HEK293 (cell line): ENCODE results near the gene ATMIN.

Experiments used
- AEBP2 ChIP-seq: fragments of 450-650 bp; formaldehyde crosslinking; IDR thresholded peaks from 2 replicates; pipeline ENCODE4 v1.5.1; 2016; ENCODE audit warnings: missing biosample characterization, missing genetic modification characterization, borderline replicate concordance
- ELK4 ChIP-seq: IDR thresholded peaks from 2 replicates; pipeline ENCODE4 v1.6.1; 2011; ENCODE audit warnings: mild to moderate bottlenecking, low read depth, low read length, borderline replicate concordance
- GLIS1 ChIP-seq: fragments of 450-650 bp; formaldehyde crosslinking; IDR thresholded peaks from 2 replicates; pipeline ENCODE4 v1.5.1; 2016; ENCODE audit warnings: missing biosample characterization, missing genetic modification characterization
- IKZF3 ChIP-seq: fragments of 450-650 bp; IDR thresholded peaks from 2 replicates; pipeline ENCODE4 v1.5.0; 2018; ENCODE audit warnings: missing biosample characterization, mild to moderate bottlenecking, missing genetic modification characterization, moderate library complexity
- KLF16 ChIP-seq: fragments of 450-650 bp; formaldehyde crosslinking; IDR thresholded peaks from 2 replicates; pipeline ENCODE4 v1.5.1; 2017; ENCODE audit warnings: missing biosample characterization, missing genetic modification characterization
- KLF8 ChIP-seq: fragments of 450-650 bp; formaldehyde crosslinking; IDR thresholded peaks from 2 replicates; pipeline ENCODE4 v1.5.1; 2016; ENCODE audit warnings: missing biosample characterization, missing genetic modification characterization
- MEIS1 ChIP-seq: sonication (generic); formaldehyde crosslinking; IDR thresholded peaks from 2 replicates; pipeline ENCODE4 v1.8.1; 2022; ENCODE audit warnings: missing genetic modification reagents, mild to moderate bottlenecking, borderline replicate concordance
- OSR2 ChIP-seq: fragments of 450-650 bp; formaldehyde crosslinking; IDR thresholded peaks from 2 replicates; pipeline ENCODE4 v1.5.1; 2016; ENCODE audit warnings: missing biosample characterization, missing genetic modification characterization
- PRDM4 ChIP-seq: fragments of 450-650 bp; formaldehyde crosslinking; IDR thresholded peaks from 2 replicates; pipeline ENCODE4 v1.5.1; 2017; ENCODE audit warnings: missing biosample characterization, missing genetic modification characterization
- RBAK ChIP-seq: fragments of 450-650 bp; formaldehyde crosslinking; IDR thresholded peaks from 2 replicates; pipeline ENCODE4 v1.5.1; 2016; ENCODE audit warnings: missing biosample characterization, missing genetic modification characterization
- SALL2 ChIP-seq: fragments of 450-650 bp; formaldehyde crosslinking; IDR thresholded peaks from 2 replicates; pipeline ENCODE4 v1.5.0; 2017; ENCODE audit warnings: missing biosample characterization, mild to moderate bottlenecking, missing genetic modification characterization, borderline replicate concordance
- SP7 ChIP-seq: fragments of 450-650 bp; formaldehyde crosslinking; IDR thresholded peaks from 2 replicates; pipeline ENCODE4 v1.5.1; 2016; ENCODE audit warnings: missing biosample characterization, missing genetic modification characterization
- TRIM28 ChIP-seq: IDR thresholded peaks from 2 replicates; pipeline ENCODE4 v1.6.1; 2011; ENCODE audit warnings: low read length, control low read depth, borderline replicate concordance
- ZBTB26 ChIP-seq: fragments of 450-650 bp; formaldehyde crosslinking; optimal IDR thresholded peaks from 2 replicates; pipeline ENCODE3; 2016; ENCODE audit warnings: missing biosample characterization, mild to moderate bottlenecking, missing genetic modification characterization
- ZBTB48 ChIP-seq: fragments of 450-650 bp; formaldehyde crosslinking; IDR thresholded peaks from 2 replicates; pipeline ENCODE4 v1.5.1; 2016; ENCODE audit warnings: missing biosample characterization, missing genetic modification characterization
- ZFP3 ChIP-seq: fragments of 450-650 bp; formaldehyde crosslinking; IDR thresholded peaks from 2 replicates; pipeline ENCODE4 v1.5.1; 2016; ENCODE audit warnings: low read depth, missing biosample characterization, missing genetic modification characterization
- ZFP37 ChIP-seq: fragments of 450-650 bp; formaldehyde crosslinking; IDR thresholded peaks from 2 replicates; pipeline ENCODE4 v1.5.1; 2016; ENCODE audit warnings: missing biosample characterization, missing genetic modification characterization
- ZNF174 ChIP-seq: fragments of 450-650 bp; formaldehyde crosslinking; IDR thresholded peaks from 2 replicates; pipeline ENCODE4 v1.5.0; 2017; ENCODE audit warnings: missing biosample characterization, mild to moderate bottlenecking, missing genetic modification characterization
- ZNF391 ChIP-seq: fragments of 450-650 bp; formaldehyde crosslinking; IDR thresholded peaks from 2 replicates; pipeline ENCODE4 v1.5.1; 2016; ENCODE audit warnings: low read depth, missing biosample characterization, missing genetic modification characterization, borderline replicate concordance
- ZNF398 ChIP-seq: fragments of 450-650 bp; formaldehyde crosslinking; IDR thresholded peaks from 2 replicates; pipeline ENCODE4 v1.5.1; 2017; ENCODE audit warnings: missing biosample characterization, missing genetic modification characterization
- ZNF404 ChIP-seq: fragments of 450-650 bp; formaldehyde crosslinking; IDR thresholded peaks from 2 replicates; pipeline ENCODE4 v1.5.1; 2017; ENCODE audit warnings: missing biosample characterization, missing genetic modification characterization
- ZNF449 ChIP-seq: fragments of 450-650 bp; formaldehyde crosslinking; IDR thresholded peaks from 2 replicates; pipeline ENCODE4 v1.5.1; 2017; ENCODE audit warnings: missing biosample characterization, mild to moderate bottlenecking, missing genetic modification characterization, moderate library complexity
- ZNF548 ChIP-seq: fragments of 450-650 bp; formaldehyde crosslinking; IDR thresholded peaks from 2 replicates; pipeline ENCODE4 v1.5.1; 2016; ENCODE audit warnings: missing biosample characterization, missing genetic modification characterization
- ZNF549 ChIP-seq: fragments of 450-650 bp; IDR thresholded peaks from 2 replicates; pipeline ENCODE4 v1.5.1; 2018; ENCODE audit warnings: missing biosample characterization, missing genetic modification characterization, mild to moderate bottlenecking, inconsistent platforms, moderate library complexity
- ZNF571 ChIP-seq: fragments of 450-650 bp; formaldehyde crosslinking; IDR thresholded peaks from 2 replicates; pipeline ENCODE4 v1.5.0; 2017; ENCODE audit warnings: missing biosample characterization, missing genetic modification characterization
- ZNF624 ChIP-seq: fragments of 450-650 bp; formaldehyde crosslinking; IDR thresholded peaks from 2 replicates; pipeline ENCODE4 v1.5.1; 2017; ENCODE audit warnings: missing biosample characterization, missing genetic modification characterization
- ZNF664 ChIP-seq: fragments of 450-650 bp; formaldehyde crosslinking; IDR thresholded peaks from 2 replicates; pipeline ENCODE4 v1.5.1; 2016; ENCODE audit warnings: missing biosample characterization, missing genetic modification characterization
- ZNF670 ChIP-seq: fragments of 450-650 bp; formaldehyde crosslinking; IDR thresholded peaks from 2 replicates; pipeline ENCODE4 v1.5.1; 2016; ENCODE audit warnings: missing biosample characterization, missing genetic modification characterization, low read depth
- ZXDB ChIP-seq: fragments of 450-650 bp; formaldehyde crosslinking; IDR thresholded peaks from 2 replicates; pipeline ENCODE4 v1.5.1; 2016; ENCODE audit warnings: missing biosample characterization, missing genetic modification characterization

ATMIN gene

GRCh38 chr16:81077076-81077940, 41.7 kb downstream of the ATMIN start, which contains the start of gene C16orf46 (continued):
- TF ChIP-seq ZNF670 (tag by site-specific recombination): no peak
- TF ChIP-seq OSR2 (tag by site-specific recombination): no peak
- TF ChIP-seq ELK4: no peak
- no peak for TF ChIP-seq RBAK (tag by site-specific recombination)
- no peak for TF ChIP-seq ZFP37
- TF ChIP-seq ZFP3 (tag by site-specific recombination): no peak
- TF ChIP-seq ZNF391: no peak
- TF ChIP-seq IKZF3 (tag by site-specific recombination): no peak
- no peak; the same call in 1 of the 2 replicates for TF ChIP-seq ZBTB48 (tag by site-specific recombination)
- no peak for TF ChIP-seq ZNF548 (tag by site-specific recombination)
- TF ChIP-seq PRDM4 (tag by site-specific recombination): no peak
- TF ChIP-seq SALL2 (tag by site-specific recombination): no peak
- TF ChIP-seq KLF8 (tag by site-specific recombination): no peak; the same call in 1 of the 2 replicates
- TF ChIP-seq KLF16 (tag by site-specific recombination): no peak; the same call in none of the 2 replicates
- no peak for TF ChIP-seq ZNF549 (tag by site-specific recombination)
- peak; percentile 60 for TF ChIP-seq SP7 (tag by site-specific recombination)
- TF ChIP-seq ZNF398: no peak
- no peak for TF ChIP-seq TRIM28
- TF ChIP-seq MEIS1: no peak
- TF ChIP-seq ZNF449 (tag by site-specific recombination): no peak
- no peak; the same call in 1 of the 2 replicates for TF ChIP-seq GLIS1 (tag by site-specific recombination)
- no peak for TF ChIP-seq ZNF664 (tag by site-specific recombination)
- TF ChIP-seq ZNF174 (tag by site-specific recombination): no peak
- no peak for TF ChIP-seq ZNF624 (tag by site-specific recombination)
- no peak for TF ChIP-seq ZNF404
- TF ChIP-seq ZNF571 (tag by site-specific recombination): no peak
- peak; percentile 80; the same call in 1 of the 2 replicates for TF ChIP-seq ZXDB
- no peak for TF ChIP-seq AEBP2 (tag by site-specific recombination)
- TF ChIP-seq ZBTB26 (tag by site-specific recombination): peak; percentile 31
